GM18507 (cell line): ENCODE measurements around the gene CCDC106.
A peak's percentile ranks its signal among the peaks of the same experiment; 100 is the strongest.

ENCODE experiments used
- DNase-seq: peaks from one replicate; pipeline ENCODE4 v3.0.0; 2011; ENCODE audit warnings: low read depth; ENCODE audit not compliant: insufficient read length; ENCODE audit errors: extremely low spot score
- FAIRE-seq: peaks from 2 replicates; lab custom pipeline; 2011; peaks lifted over from hg19 to GRCh38; lab: Jason Lieb, UNC

Gene CCDC106

GRCh38 chr19:55647732-55648584 is at the start of gene CCDC106:
Gene CCDC106, plus strand, starts transcription at chr19:55648212. Its CDS starts 835 bp downstream, at chr19:55649047.
- FAIRE-seq: peak; percentile 78

DNA sequence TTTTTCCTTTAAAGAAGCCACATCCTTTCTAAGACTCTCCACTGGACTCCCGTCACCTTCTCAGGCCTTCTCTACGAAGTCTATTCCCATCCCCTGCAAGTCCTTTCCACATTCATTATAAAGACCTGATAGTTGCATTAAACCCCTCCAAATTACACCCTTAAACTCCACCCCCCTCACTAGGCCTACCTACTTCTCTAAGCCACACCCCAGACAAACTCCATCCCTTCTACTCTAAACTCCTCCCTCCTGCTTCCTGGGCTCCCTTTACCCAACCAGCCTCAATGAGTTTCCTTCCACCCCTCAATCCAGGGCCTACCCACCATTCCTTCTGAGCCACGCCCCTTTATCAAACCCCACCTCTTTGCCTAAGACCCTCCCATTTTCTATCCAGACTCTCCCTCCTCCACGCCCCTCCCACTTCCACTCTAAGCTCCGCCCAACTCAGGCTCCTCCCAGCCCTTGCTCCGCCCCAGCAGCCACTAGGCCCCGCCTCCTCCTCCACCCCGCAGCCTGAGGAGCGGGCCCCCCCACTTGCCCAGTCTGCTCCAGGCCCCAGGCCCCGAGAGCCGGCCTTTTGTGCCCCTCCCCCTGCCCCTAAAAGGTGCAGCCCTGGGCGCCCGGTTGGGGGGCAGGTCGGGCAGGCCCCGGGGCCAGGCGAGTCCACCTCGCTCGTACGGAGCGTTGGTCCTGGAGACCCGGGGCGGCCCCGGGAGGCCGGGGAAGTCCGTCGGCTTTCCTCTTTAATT is 49.1 kb upstream of the CCDC106 start:
- FAIRE-seq (peak; percentile 96), DNase-seq (peak; percentile 65)

More at GRCh38 chr19:55647732-55648584, at the start of gene CCDC106:
- no peak for DNase-seq

DNA sequence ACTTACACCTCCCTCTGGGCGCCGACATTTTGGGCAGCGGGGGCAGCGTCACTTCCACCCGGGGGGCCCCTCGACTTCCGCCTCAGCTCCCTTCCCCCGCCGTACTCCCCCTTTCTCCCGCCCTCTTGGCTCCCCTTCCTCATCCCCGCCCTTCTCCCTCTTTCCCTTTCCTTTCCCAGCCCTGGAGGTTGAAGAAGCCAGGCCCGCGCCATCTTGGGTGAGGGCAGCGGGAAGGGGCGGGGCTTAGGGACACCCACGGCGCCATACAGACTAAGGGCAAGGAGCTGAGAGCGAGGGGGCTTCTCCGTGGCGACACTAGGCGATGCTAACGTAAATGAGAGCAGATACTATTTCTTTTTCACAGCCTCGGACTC is 48.6 kb upstream of the CCDC106 start, which contains the start of gene FIZ1:
FIZ1 (minus strand) TSS at position 50 of the 374 bp plus-strand sequence. CDS start 1,652 bp downstream, outside the sequence.
- peak; percentile 55 for DNase-seq
- FAIRE-seq: no peak

GRCh38 chr19:55599842-55600661 is 48.0 kb upstream of the CCDC106 start, which contains the start of gene ZNF524:
Gene ZNF524, plus strand, starts transcription at chr19:55600288. Its CDS starts 1,825 bp downstream, at chr19:55602113.
- DNase-seq (peak; percentile 64), FAIRE-seq (peak; percentile 21)

DNA sequence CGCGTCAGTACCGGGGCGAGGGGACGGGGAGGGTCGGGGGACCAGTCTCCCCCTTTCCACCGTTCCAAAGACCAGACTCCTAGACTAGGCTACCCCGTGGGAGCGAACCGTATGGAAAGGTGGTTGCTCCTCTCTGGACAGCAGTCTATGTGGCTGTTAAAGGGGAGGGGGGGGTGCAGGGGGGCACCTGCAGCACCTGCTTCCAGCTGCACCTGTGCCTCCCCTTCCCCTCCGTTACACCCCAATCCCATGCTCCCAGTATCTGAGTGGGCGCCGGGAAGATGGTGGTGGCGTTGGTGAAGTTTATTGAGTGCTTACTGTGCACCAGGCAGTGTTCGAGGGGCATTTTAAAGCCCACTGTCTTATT is 47.4 kb upstream of the CCDC106 start:
- no peak for FAIRE-seq
- no peak for DNase-seq

GRCh38 chr19:55601084-55601483 is 46.9 kb upstream of the CCDC106 start:
- DNase-seq (no peak), FAIRE-seq (no peak)

GRCh38 chr19:55602104-55603001 is 45.7 kb upstream of the CCDC106 start:
- FAIRE-seq: no peak

GRCh38 chr19:55603115-55603514 is 44.9 kb upstream of the CCDC106 start:
- FAIRE-seq (no peak), DNase-seq (no peak)

More at GRCh38 chr19:55602104-55603001, 45.7 kb upstream of the CCDC106 start:
- DNase-seq: no peak

GRCh38 chr19:55603581-55604292 is 44.3 kb upstream of the CCDC106 start:
- FAIRE-seq: no peak
- no peak for DNase-seq

DNA sequence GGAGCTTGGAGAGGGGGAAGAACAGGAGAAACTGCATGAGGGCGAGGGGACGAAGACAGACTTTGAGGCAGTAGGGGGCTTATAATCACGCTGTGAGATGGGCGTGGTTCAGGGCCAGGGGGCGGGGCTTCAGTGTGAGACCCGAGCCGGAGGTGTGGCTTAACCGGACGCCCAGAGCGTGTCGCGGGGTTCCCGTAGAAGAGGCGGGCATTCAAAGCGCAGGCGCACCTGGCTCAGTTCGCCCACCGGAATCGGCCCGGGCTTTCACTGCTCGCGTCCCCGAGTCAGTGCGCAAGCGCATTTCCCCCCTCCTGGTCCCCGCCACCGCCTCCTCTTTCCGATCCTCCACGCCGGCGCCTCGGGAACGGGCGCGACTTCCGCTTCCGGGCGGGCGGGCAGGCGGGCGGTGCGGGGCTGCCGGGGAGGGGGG is 42.8 kb upstream of the CCDC106 start:
- peak; percentile 97 for FAIRE-seq
- DNase-seq: peak; percentile 80

- FAIRE-seq (peak; percentile 87), DNase-seq (peak; percentile 50)
Observed at GRCh38 chr19:55605637-55606470, 42.2 kb upstream of the CCDC106 start, which contains the start of gene ZNF865. Gene ZNF865, plus strand, starts transcription at chr19:55605647. Its CDS starts 7,972 bp downstream, at chr19:55613619.

DNA sequence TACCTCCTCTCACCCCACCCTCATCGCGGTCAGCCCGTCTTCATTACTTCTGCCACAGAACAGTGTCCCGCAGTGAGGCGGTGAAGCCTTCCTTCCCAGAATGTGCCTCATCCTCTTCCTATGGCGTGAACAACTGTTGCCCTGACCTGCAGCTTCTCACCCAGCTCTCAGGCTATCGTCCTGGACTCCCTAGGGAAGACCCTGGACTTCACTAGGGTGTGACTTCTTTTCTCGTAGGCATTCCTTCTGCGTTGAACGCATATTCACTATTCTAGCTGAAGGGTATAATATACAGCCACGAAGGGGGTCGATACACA is 41.6 kb upstream of the CCDC106 start:
- no peak for FAIRE-seq

GRCh38 chr19:55606817-55607216 is 41.2 kb upstream of the CCDC106 start:
- FAIRE-seq (no peak), DNase-seq (no peak)

More for the DNA sequence above, 41.6 kb upstream of the CCDC106 start:
- DNase-seq: no peak

- FAIRE-seq (no peak), DNase-seq (no peak)
Observed at GRCh38 chr19:55609326-55609725, 38.7 kb upstream of the CCDC106 start.

DNA sequence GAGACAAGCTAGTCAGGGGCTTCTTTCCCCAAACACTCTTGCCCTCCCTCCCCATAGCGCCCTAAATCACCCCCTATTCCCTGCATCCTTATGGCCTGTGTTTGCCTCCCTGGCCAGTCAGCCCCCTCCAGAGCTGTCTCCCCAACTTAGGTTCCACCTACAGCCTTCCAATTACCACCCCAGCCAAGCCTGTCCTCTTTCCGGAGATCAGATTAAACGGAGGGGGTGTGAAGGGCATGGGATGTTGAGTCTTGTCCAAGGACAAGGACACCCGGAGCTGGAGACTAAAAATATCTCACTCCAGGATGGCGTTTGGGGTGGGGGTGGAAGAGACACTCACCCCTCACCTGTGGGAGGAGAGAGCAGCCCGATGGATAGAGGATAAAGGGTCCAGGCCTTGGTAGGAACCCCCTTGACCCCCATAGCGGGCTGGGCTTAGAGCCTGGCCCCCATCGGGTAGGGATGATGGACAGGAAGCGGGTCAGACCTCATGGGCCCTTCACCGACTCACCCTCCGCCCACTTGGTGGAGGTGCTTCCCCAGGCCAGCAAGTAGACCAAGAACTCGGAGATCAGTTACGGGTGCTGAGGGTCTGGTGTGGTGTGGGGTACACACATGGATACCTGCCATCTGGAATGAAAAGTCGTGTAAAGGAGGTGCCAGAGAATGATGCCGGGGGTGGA is 36.6 kb upstream of the CCDC106 start:
- FAIRE-seq: no peak
- DNase-seq: no peak

DNA sequence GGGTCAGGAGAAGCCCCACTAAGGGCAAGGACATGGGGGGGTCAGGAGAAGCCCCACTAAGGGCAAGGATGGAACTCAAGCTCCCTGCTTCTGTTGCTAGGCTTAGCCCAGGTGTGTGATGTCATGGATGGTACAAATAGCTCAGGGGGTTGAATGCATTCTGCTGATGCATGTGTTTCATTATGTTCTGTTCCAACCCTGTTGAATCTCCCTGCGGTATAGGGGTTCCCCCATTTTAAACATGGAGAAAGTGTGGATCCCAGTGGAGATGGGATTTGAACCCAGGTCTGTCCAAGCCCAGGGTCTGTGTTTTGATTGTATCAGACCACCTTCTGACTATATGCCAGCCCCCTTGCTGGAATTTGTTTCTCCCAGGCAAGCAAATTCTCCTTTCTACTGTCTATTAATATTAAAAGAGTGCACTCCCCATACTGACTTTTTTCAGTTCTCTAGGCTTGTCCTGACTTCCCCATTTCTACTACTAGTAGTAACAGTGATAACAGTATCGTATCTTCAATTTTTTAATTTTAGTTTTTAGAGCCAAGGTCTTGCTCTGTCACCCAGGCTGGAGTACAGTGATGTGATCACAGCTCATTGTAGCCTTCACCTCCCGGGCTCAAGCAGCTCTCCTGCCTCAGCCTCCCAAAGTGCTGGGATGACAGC is 35.9 kb upstream of the CCDC106 start:
- no peak for DNase-seq

More for the DNA sequence above, 35.9 kb upstream of the CCDC106 start:
- FAIRE-seq: peak; percentile 15
